ENCODE data around the gene SYT5. TPM values are rescaled to one million over a fixed set of nuclear protein-coding genes. Genes with fewer than 3 reads are reported as not detected.
A peak's percentile ranks its signal among the peaks of the same experiment; 100 is the strongest.
"Not testable (repeated sequence)": the region's sequence is repeated elsewhere in the genome, so short reads cannot be mapped to it uniquely, and the experiment has no call there.

The SYT5 gene
- total and polyA plus RNA-seq, 4 donors: not detected

DNA sequence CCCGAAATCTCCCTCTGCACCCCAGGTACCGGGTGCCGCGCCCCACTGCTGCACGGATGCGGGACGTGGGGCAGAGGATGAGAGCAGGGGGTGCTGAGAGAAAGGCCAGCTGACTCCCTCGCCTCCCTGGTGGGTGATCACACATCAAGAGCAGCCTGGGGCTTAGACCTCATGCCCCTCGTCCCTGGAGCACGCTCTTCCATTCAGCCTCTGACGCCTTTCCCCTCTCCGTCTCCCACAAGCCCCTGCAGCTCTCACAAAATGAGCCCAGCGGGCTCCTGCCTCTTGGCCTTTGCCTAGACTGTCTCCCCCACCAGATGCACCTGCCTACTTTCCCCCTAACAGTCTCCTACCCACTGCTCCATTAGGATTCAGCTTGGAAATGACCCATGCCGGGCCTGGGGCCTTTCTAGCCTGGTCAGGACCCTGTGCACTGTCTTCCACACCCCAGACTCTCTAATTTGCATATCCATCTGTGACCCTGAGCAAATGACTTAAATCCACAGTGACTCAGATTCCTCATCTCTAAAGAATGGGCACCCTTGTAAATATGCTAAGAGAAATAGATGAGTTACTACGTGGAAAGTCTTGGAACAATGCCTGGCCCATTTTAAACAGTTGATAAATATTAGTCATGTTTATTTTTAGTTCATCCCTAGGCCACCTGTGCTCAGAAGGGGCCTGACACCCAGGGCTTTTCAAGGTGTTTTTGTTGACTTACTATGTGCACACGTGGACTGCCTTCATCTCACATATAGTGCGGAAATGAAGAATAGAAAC, 29.8 kb upstream of the SYT5 start:
- Histone ChIP-seq H3K9me3 (ENCODE audit: control insufficient read depth, low read length) (peaks cover 5% of the 10 kb centered on the region), H3K4me3 (ENCODE audit: low read length in 2 of 2) (no peak overlapping the region), H3K4me1 (ENCODE audit: control insufficient read depth in 1 of 2, insufficient read depth in 2 of 2, low read length in 2 of 2) (no peaks in the 10 kb centered on the region), H3K36me3 (ENCODE audit: control insufficient read depth in 1 of 2, insufficient read depth in 2 of 2, low read length in 1 of 2) (no peaks in the 10 kb centered on the region), H3K27me3 (ENCODE audit: control insufficient read depth in 1 of 2, insufficient read depth in 2 of 2, low read length in 1 of 2) (no peaks in the 10 kb centered on the region), H3K27ac (ENCODE audit: low read depth in 1 of 2, low read length in 2 of 2) (no peak overlapping the region)
- DNase-seq (no peak), ATAC-seq (ENCODE audit: low FRiP score) (no peak)
- intact Hi-C loops (cut with DNase I): no loop called here
- WGBS, 2 donors: 62% methylated on average over 17 of the region's 17 CpGs

DNA sequence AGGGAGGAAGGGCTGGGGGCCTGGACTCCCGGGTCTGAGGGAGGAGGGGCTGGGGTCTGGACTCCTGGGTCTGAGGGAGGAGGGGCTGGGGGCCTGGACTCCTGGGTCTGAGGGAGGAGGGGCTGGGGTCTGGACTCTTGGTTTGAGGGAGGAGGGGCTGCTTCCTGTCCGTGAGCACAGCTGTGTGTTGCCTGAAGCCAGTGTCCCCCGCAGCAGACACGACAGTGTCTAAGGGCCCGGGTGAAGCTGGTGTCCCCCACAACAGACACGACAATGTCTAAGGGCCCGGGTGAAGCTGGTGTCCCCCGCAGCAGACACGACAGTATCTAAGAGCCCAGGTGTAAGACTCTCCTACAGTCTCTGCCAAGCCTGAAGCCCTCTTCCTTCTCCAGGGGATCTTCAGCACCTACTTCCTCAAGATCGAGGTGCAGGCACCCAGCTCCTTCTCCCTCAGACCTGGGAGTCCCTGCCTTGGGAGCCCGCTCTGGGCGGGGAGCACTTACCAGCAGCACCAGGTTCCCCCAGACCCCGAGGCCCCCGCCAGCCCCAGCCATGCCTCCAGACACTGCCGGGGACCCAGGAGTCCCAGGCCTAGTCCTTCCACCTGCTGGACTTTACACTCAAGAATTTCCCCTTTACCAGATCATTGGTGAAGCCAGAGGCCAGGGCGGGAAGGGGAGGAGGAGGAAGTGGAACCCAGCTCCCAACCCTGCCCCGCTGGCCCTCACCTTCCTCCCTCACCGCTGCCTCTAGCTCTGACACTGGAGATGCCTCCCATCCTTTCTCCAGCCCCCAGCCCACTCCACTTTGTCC, 29.0 kb upstream of the SYT5 start, which contains the start of gene PTPRH:
PTPRH (minus strand) TSS at position 622 of the 813 bp plus-strand sequence; CDS start at position 554, 68 bp downstream.
- ATAC-seq (ENCODE audit: low FRiP score): no peak
- H3K4me3 ChIP-seq (ENCODE audit: low read length in 2 of 2): no peak within 1 kb of the TSS
- peaks cover 5% of the 10 kb centered on the region for H3K9me3 ChIP-seq (ENCODE audit: control insufficient read depth, low read length)
- H3K4me1 ChIP-seq (ENCODE audit: control insufficient read depth in 1 of 2, insufficient read depth in 2 of 2, low read length in 2 of 2): no peaks in the 10 kb centered on the region
- no peaks in the 10 kb centered on the region for H3K36me3 ChIP-seq (ENCODE audit: control insufficient read depth in 1 of 2, insufficient read depth in 2 of 2, low read length in 1 of 2)
- H3K27ac ChIP-seq (ENCODE audit: low read depth in 1 of 2, low read length in 2 of 2): no peak within 1 kb of the TSS
- DNase-seq: no peak
- intact Hi-C loops (cut with DNase I): no loop called here
- no peaks in the 10 kb centered on the region for H3K27me3 ChIP-seq (ENCODE audit: control insufficient read depth in 1 of 2, insufficient read depth in 2 of 2, low read length in 1 of 2)
- WGBS, 2 donors: 58 to 60% methylated on average over 17 of the region's 18 CpGs

DNA sequence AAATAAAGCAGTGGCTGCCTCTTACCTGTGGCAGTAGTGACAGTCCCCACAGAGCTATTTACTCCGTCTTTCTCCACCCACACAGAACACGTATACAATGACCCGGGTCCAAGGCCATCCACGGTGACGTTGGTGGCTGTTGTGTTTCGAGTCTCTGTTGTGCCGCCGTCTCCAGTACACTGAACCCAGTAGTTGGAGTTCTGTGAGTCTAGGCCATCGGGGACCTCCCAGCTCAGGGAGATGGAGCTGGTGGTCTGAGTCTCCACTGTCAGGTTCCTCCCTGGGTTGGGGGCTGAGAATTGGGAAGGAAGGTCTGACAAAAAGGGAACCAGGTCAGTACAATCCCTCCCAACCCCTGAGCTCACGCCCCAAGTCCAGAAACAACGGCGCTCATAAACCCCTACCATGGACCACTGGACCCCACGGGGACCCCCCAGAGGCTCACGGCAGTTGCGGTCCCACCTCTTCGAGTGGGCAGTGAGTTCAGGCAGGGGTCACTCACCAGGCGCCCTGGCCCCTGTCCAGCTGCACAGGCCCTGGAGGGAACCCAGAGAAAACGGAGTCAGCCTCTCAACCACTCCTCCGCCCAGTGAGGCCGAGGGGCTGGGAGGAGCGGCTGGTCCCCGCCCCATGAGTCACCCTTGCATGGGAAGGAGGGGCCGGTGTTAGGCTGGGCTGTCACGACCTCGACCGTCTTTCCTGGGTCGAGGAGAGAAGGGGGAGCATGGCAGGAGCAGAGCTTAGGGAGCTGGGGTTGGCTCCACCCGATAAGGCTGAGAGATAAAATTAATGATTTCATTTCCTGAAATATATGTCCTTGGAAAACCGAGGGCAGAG, 26.8 kb upstream of the SYT5 start:
- 31 to 32% methylated on average over 29 of the region's 29 CpGs for WGBS, 2 donors
- peak; percentile 85 for ATAC-seq (ENCODE audit: low FRiP score)
- intact Hi-C loops (cut with DNase I): no loop called here

DNA sequence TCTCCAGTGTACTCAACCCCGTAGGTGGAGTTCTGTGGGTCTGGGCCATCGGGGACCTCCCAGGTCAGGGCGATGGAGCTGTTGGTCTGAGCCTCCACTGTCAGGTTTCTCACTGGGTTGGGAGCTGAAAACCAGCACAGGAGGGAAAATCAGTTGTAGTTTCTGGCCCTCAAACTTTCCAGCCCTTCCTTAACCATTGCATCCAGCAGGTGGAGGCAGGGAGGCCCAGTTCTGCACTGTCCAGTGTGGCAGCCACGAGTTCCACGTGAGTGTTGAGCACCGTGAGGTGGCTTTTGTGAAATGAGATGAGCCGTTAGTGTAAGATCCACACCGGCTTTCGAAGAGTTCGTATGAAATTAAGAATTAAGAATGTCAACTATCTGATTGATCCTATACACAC, 22.1 kb upstream of the SYT5 start:
- H3K27ac ChIP-seq (ENCODE audit: low read depth in 1 of 2, low read length in 2 of 2); ATAC-seq (ENCODE audit: low FRiP score); DNase-seq; H3K36me3 ChIP-seq (ENCODE audit: control insufficient read depth in 1 of 2, insufficient read depth in 2 of 2, low read length in 1 of 2); H3K4me3 ChIP-seq (ENCODE audit: low read length in 2 of 2); H3K4me1 ChIP-seq (ENCODE audit: control insufficient read depth in 1 of 2, insufficient read depth in 2 of 2, low read length in 2 of 2); H3K27me3 ChIP-seq (ENCODE audit: control insufficient read depth in 1 of 2, insufficient read depth in 2 of 2, low read length in 1 of 2); H3K9me3 ChIP-seq (ENCODE audit: control insufficient read depth, low read length); intact Hi-C loops (cut with DNase I): not testable (repeated sequence)
- 66 to 74% methylated on average over 10 of the region's 10 CpGs for WGBS, 2 donors

More for the DNA sequence above, 26.8 kb upstream of the SYT5 start:
- Histone ChIP-seq H3K36me3 (ENCODE audit: control insufficient read depth in 1 of 2, insufficient read depth in 2 of 2, low read length in 1 of 2) (no peaks in the 10 kb centered on the region), H3K4me3 (ENCODE audit: low read length in 2 of 2) (no peak overlapping the region), H3K4me1 (ENCODE audit: control insufficient read depth in 1 of 2, insufficient read depth in 2 of 2, low read length in 2 of 2) (no peaks in the 10 kb centered on the region), H3K27ac (ENCODE audit: low read depth in 1 of 2, low read length in 2 of 2) (no peak overlapping the region), H3K27me3 (ENCODE audit: control insufficient read depth in 1 of 2, insufficient read depth in 2 of 2, low read length in 1 of 2) (no peaks in the 10 kb centered on the region), H3K9me3 (ENCODE audit: control insufficient read depth, low read length) (no peaks in the 10 kb centered on the region)
- DNase-seq: peak; percentile 84 to 91

DNA sequence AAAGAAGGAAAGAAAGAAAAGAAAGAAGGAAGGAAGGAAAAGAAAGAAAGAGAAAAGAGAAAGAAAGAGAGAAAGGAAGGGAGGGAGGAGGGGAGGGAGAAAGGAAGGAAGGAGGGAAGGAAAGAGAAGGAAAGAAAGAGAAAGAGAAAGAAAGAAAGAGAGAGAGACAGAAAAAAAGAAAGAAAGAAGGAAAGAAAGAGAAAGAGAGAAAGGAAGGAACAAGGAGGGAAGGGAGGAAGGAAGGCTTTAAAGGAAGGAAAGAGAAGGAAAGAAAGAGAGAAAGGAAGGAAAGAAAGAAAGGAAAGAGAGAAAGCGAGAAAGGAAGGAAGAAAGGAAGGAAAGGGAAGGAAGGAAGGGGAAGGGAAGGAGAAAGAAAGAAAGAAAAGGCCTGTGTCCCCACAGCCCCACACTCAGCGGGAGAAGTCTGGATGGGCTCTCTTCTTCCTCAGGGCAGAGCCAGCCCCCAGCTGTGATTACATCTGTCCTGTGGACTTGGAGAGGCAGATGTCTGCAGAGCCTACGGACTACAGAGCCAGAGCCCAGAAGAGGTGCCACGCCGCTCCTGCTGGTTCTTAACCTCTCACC, 19.6 kb upstream of the SYT5 start:
- DNase-seq (no peak), ATAC-seq (ENCODE audit: low FRiP score) (no peak)
- Histone ChIP-seq H3K36me3 (ENCODE audit: control insufficient read depth in 1 of 2, insufficient read depth in 2 of 2, low read length in 1 of 2) (no peaks in the 10 kb centered on the region), H3K4me1 (ENCODE audit: control insufficient read depth in 1 of 2, insufficient read depth in 2 of 2, low read length in 2 of 2) (no peaks in the 10 kb centered on the region), H3K4me3 (ENCODE audit: low read length in 2 of 2) (no peak overlapping the region), H3K9me3 (ENCODE audit: control insufficient read depth, low read length) (no peaks in the 10 kb centered on the region), H3K27ac (ENCODE audit: low read depth in 1 of 2, low read length in 2 of 2) (no peak overlapping the region), H3K27me3 (ENCODE audit: control insufficient read depth in 1 of 2, insufficient read depth in 2 of 2, low read length in 1 of 2) (no peaks in the 10 kb centered on the region)
- intact Hi-C loops (cut with DNase I): no loop called here
- 53 to 56% methylated on average over 5 of the region's 5 CpGs for WGBS, 2 donors

DNA sequence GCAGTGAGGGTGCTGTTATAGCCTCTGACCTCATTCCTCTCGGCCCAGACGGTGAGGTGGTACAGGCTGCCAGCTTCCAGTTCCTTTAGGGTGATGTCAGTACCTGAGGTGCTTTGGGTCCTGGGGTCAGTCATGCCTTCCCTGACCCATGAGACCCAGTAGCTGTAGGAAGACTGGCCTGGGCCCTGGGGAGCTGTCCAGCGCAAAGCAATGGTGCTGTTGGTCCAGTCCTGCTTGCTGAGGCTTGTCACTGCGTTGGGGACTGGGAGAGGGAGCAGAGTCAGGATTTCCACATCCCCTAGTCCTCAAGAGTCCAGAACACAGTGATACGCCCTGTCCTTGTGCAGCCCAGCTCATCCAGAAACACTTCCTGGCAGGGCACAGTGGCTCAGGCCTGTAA, 18.6 kb upstream of the SYT5 start:
- Histone ChIP-seq H3K27me3 (ENCODE audit: control insufficient read depth in 1 of 2, insufficient read depth in 2 of 2, low read length in 1 of 2) (no peaks in the 10 kb centered on the region), H3K4me1 (ENCODE audit: control insufficient read depth in 1 of 2, insufficient read depth in 2 of 2, low read length in 2 of 2) (no peaks in the 10 kb centered on the region), H3K4me3 (ENCODE audit: low read length in 2 of 2) (no peak overlapping the region), H3K27ac (ENCODE audit: low read depth in 1 of 2, low read length in 2 of 2) (no peak overlapping the region), H3K9me3 (ENCODE audit: control insufficient read depth, low read length) (no peaks in the 10 kb centered on the region), H3K36me3 (ENCODE audit: control insufficient read depth in 1 of 2, insufficient read depth in 2 of 2, low read length in 1 of 2) (no peaks in the 10 kb centered on the region)
- 45% methylated on average over 5 of the region's 5 CpGs for WGBS, 2 donors
- intact Hi-C loops (cut with DNase I): no loop called here
- DNase-seq: no peak
- no peak for ATAC-seq (ENCODE audit: low FRiP score)

DNA sequence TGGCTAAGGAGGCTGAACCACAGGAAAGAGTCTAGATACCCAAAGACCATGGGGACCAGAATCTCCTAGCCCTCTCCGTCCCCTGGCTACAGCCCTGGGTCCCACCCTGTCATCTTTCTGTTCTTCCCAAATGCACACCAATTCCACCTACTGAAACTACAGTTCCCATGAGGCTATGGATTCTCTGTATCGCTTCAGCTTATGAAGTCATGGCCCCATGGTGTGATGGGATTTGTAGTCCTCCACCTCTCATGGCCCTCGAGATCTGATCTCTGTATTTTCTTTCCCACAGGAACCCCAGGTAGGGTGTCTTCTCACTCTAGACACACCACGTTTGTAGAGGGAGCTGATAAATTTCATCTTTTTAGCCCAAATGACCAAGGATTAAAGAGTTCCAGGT, 17.4 kb upstream of the SYT5 start:
- Histone ChIP-seq H3K27ac (ENCODE audit: low read depth in 1 of 2, low read length in 2 of 2) (no peak overlapping the region), H3K36me3 (ENCODE audit: control insufficient read depth in 1 of 2, insufficient read depth in 2 of 2, low read length in 1 of 2) (no peaks in the 10 kb centered on the region), H3K4me1 (ENCODE audit: control insufficient read depth in 1 of 2, insufficient read depth in 2 of 2, low read length in 2 of 2) (no peaks in the 10 kb centered on the region), H3K27me3 (ENCODE audit: control insufficient read depth in 1 of 2, insufficient read depth in 2 of 2, low read length in 1 of 2) (no peaks in the 10 kb centered on the region), H3K9me3 (ENCODE audit: control insufficient read depth, low read length) (no peaks in the 10 kb centered on the region), H3K4me3 (ENCODE audit: low read length in 2 of 2) (no peak overlapping the region)
- intact Hi-C loops (cut with DNase I): no loop called here
- ATAC-seq (ENCODE audit: low FRiP score): no peak
- no peak for DNase-seq
- 50 to 56% methylated on average over 4 of the region's 4 CpGs for WGBS, 2 donors

DNA sequence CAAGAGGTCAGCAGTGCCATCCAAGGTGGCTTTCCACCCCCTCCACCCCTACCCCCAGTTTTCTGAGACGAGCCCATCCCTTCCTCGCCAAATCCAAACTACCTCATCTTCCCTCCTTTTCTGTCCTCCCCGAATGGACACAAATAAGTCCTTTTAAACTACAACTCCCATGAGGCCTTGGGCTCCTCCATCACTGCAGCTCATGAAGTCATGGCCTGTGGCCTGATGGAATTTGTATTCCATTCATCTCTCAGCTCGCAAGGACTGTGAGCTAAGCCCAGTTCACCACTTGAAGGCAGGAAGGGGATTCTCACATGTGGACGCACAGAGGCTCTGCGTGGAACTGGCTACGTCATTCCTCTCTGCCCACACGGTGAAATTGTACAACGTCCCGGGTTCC, 16.7 kb upstream of the SYT5 start:
- no peak for DNase-seq
- Histone ChIP-seq H3K36me3 (ENCODE audit: control insufficient read depth in 1 of 2, insufficient read depth in 2 of 2, low read length in 1 of 2) (no peaks in the 10 kb centered on the region), H3K9me3 (ENCODE audit: control insufficient read depth, low read length) (no peaks in the 10 kb centered on the region), H3K4me1 (ENCODE audit: control insufficient read depth in 1 of 2, insufficient read depth in 2 of 2, low read length in 2 of 2) (no peaks in the 10 kb centered on the region), H3K4me3 (ENCODE audit: low read length in 2 of 2) (no peak overlapping the region), H3K27me3 (ENCODE audit: control insufficient read depth in 1 of 2, insufficient read depth in 2 of 2, low read length in 1 of 2) (no peaks in the 10 kb centered on the region), H3K27ac (ENCODE audit: low read depth in 1 of 2, low read length in 2 of 2) (no peak overlapping the region)
- ATAC-seq (ENCODE audit: low FRiP score): no peak
- 83 to 87% methylated on average over 10 of the region's 10 CpGs for WGBS, 2 donors
- intact Hi-C loops (cut with DNase I): no loop called here
